Suprapubic skin (tissue), 4 donors: ENCODE data around the gene MBOAT2. TPM values are rescaled to one million over a fixed set of nuclear protein-coding genes. Genes with fewer than 3 reads are reported as not detected.
"Not testable (repeated sequence)": the region's sequence is repeated elsewhere in the genome, so short reads cannot be mapped to it uniquely, and the experiment has no call there.

ENCODE experiments used
- DNase-seq, 2 donors: peaks; one replicate each; pipeline ENCODE4 v3.0.0-alpha.2; 2019; ENCODE audit warnings: low spot score in 2 of 2
- H3K27ac ChIP-seq: fragments of 200-600 bp; sonication (generic); one replicate; pipeline ENCODE4 v1.5.1; 2019
- H3K27me3 ChIP-seq: fragments of 200-600 bp; sonication (generic); one replicate; pipeline ENCODE4 v1.5.1; 2019
- H3K36me3 ChIP-seq: fragments of 200-600 bp; sonication (generic); one replicate; pipeline ENCODE4 v1.5.1; 2019
- H3K4me1 ChIP-seq: fragments of 200-600 bp; sonication (generic); one replicate; pipeline ENCODE4 v1.5.1; 2019
- H3K4me3 ChIP-seq: fragments of 200-600 bp; sonication (generic); one replicate; pipeline ENCODE4 v1.5.1; 2019; ENCODE audit warnings: mild to moderate bottlenecking
- H3K9me3 ChIP-seq: fragments of 200-600 bp; sonication (generic); one replicate; pipeline ENCODE4 v1.5.1; 2019
- CTCF ChIP-seq, 2 donors: fragments of 200-600 bp in 1 of 2; fragments of 450-650 bp in 1 of 2; sonication (generic) in 1 of 2; IDR thresholded peaks; one replicate each; pipeline ENCODE4 v1.5.1; 2016 to 2019; ENCODE audit warnings: antibody characterized with exemption in 2 of 2, mild to moderate bottlenecking in 1 of 2, moderate library complexity in 1 of 2
- EP300 ChIP-seq: sonication (generic); formaldehyde crosslinking; IDR thresholded peaks from one replicate; pipeline ENCODE4 v1.6.1; 2017; ENCODE audit warnings: antibody characterized with exemption
- POLR2A ChIP-seq, 2 donors: fragments of 450-650 bp; IDR thresholded peaks; one replicate each; pipeline ENCODE4 v1.6.1; 2017; ENCODE audit warnings: antibody characterized with exemption in 2 of 2, mild to moderate bottlenecking in 2 of 2, moderate library complexity in 2 of 2
- POLR2AphosphoS5 ChIP-seq, 3 donors: sonication (generic); formaldehyde crosslinking; IDR thresholded peaks; one replicate each; pipeline ENCODE4 v1.6.1; 2017; ENCODE audit warnings: antibody characterized with exemption in 3 of 3
- WGBS: methylation state at CpG from one replicate; pipeline ENCODE4 v1.1.5; 2018; 5-methylcytosine and 5-hydroxymethylcytosine counted together
- total RNA-seq, 4 donors: library from RNA; depleted of rRNA; stranded (reverse); fragments of >200 nt; gene quantifications; one replicate each; pipeline ENCODE4 v1.1.0, GENCODE V29; 2016

Gene MBOAT2
- total RNA-seq, 4 donors from 2014 or later = 44.4 to 55.8 (median 51.1) TPM

DNA sequence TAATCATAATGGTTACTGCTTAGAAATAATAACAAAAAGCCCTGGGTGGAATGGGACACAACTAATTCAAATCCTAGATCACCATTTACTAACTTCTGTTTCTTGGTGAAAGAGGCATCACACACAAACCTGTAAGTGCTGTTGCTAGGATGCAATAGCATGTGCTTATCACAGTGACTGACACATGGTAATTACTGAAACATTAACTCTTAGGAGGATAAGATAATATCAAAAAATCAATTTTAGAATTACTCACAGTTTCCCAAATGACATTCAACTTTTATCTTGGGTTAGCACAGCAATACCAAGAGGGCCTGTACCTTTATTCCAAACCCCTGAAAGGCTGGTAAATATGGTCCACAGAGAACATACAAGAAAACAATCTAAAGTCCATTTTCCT lies 69.1 kb downstream of the MBOAT2 start:
- Histone ChIP-seq H3K36me3 (no peaks in the 10 kb centered on the region), H3K27ac (no peak overlapping the region), H3K4me3 (no peak overlapping the region), H3K9me3 (no peaks in the 10 kb centered on the region), H3K4me1 (no peaks in the 10 kb centered on the region), H3K27me3 (no peaks in the 10 kb centered on the region)
- no peak for TF ChIP-seq CTCF (IDR thresholded peaks at IDR 0.05)
- TF ChIP-seq EP300 = no peak
- TF ChIP-seq POLR2A (IDR thresholded peaks at IDR 0.05) = no peak
- TF ChIP-seq POLR2AphosphoS5 (IDR thresholded peaks at IDR 0.05) = no peak
- DNase-seq = no peak

DNA sequence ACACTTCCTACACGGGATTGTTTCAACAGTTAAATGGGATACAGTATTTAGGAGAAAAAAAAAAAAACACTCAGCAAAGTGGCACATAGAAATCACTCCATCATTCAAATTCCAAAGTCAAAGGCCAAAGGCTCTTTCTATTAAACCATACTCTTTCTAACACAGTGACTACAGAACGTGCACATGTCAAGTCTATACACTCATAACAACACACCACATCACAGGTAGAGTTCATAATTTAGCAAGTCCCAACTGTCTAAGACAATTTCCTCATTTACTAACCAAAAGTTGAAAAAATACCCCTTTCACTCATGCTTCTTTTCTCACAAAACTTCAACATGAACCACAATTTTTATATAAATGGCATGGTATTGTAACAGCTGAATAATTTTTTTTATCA lies 70.8 kb downstream of the MBOAT2 start:
- DNase-seq = no peak
- Histone ChIP-seq H3K4me3 (no peak overlapping the region), H3K27me3 (no peaks in the 10 kb centered on the region), H3K9me3 (no peaks in the 10 kb centered on the region), H3K27ac (no peak overlapping the region), H3K36me3 (no peaks in the 10 kb centered on the region), H3K4me1 (no peaks in the 10 kb centered on the region)
- TF ChIP-seq POLR2AphosphoS5 (IDR thresholded peaks at IDR 0.05) (no peak), CTCF (IDR thresholded peaks at IDR 0.05) (no peak), POLR2A (IDR thresholded peaks at IDR 0.05) (no peak), EP300 (no peak)
- WGBS = 75% methylated on average over 2 of the region's 2 CpGs

DNA sequence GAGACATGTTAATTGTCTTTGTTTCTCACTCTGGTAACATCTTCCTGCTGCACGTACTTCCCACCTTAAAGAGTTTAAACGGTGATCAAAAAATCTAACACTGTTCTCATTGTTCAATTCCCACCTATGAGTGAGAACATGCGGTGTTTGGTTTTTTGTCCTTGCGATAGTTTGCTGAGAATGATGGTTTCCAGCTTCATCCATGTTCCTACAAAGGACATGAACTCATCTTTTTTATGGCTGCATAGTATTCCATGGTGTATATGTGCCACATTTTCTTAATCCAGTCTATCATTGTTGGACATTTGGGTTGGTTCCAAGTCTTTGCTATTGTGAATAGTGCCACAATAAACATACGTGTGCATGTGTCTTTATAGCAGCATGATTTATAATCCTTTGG lies 73.3 kb downstream of the MBOAT2 start:
- not testable (repeated sequence) for H3K4me1 ChIP-seq, H3K9me3 ChIP-seq, H3K36me3 ChIP-seq, H3K27me3 ChIP-seq, H3K4me3 ChIP-seq, H3K27ac ChIP-seq, DNase-seq
- WGBS = 94% methylated on average over 4 of the region's 5 CpGs

DNA sequence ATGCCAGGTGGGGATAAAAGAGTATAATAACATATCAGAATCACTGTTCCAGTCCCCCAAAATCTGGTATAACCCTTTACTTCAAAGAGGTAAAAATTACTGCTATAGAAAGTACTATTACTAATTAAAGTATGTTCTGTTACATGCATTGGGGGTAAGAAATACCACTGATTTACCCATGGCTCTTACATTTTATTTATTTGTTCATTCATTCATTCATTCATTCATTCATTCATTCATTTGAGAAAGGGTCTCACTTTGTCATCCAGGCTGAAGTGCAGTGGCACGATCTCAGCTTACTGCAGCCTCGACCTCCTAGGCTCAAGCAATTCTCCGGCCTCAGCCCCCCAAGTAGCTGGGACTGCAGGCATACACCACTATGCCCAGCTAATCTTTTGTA lies 74.4 kb downstream of the MBOAT2 start:
- H3K4me1 ChIP-seq = no peaks in the 10 kb centered on the region
- whole genome bisulfite sequencing = 95% methylated on average over 3 of the region's 3 CpGs
- H3K36me3 ChIP-seq = no peaks in the 10 kb centered on the region
- no peaks in the 10 kb centered on the region for H3K9me3 ChIP-seq
- TF ChIP-seq POLR2A (IDR thresholded peaks at IDR 0.05) = no peak
- no peak for TF ChIP-seq CTCF (IDR thresholded peaks at IDR 0.05)
- no peak for TF ChIP-seq POLR2AphosphoS5 (IDR thresholded peaks at IDR 0.05)
- TF ChIP-seq EP300 = no peak
- H3K4me3 ChIP-seq = no peak overlapping the region
- H3K27ac ChIP-seq = no peak overlapping the region
- H3K27me3 ChIP-seq = no peaks in the 10 kb centered on the region
- no peak for DNase-seq

- Histone ChIP-seq H3K27me3 (no peaks in the 10 kb centered on the region), H3K27ac (no peak overlapping the region), H3K36me3 (no peaks in the 10 kb centered on the region), H3K4me3 (no peak overlapping the region), H3K9me3 (no peaks in the 10 kb centered on the region), H3K4me1 (no peaks in the 10 kb centered on the region)
- TF ChIP-seq POLR2A (IDR thresholded peaks at IDR 0.05) (no peak), CTCF (IDR thresholded peaks at IDR 0.05) (no peak), POLR2AphosphoS5 (IDR thresholded peaks at IDR 0.05) (no peak), EP300 (no peak)
- DNase-seq = no peak
- WGBS = 82% methylated on average over 17 of the region's 17 CpGs
Measured at GRCh38 chr2:8927510-8928455, 75.7 kb downstream of the MBOAT2 start.
